NCI-H526 (cell line): Measurements from ENCODE around the gene MKS1.

ENCODE experiments used
- DNase-seq, 2 experiments: peaks; one replicate each; lab custom pipeline; 2025; lab: John Stamatoyannopoulos, UW

Gene MKS1

DNA sequence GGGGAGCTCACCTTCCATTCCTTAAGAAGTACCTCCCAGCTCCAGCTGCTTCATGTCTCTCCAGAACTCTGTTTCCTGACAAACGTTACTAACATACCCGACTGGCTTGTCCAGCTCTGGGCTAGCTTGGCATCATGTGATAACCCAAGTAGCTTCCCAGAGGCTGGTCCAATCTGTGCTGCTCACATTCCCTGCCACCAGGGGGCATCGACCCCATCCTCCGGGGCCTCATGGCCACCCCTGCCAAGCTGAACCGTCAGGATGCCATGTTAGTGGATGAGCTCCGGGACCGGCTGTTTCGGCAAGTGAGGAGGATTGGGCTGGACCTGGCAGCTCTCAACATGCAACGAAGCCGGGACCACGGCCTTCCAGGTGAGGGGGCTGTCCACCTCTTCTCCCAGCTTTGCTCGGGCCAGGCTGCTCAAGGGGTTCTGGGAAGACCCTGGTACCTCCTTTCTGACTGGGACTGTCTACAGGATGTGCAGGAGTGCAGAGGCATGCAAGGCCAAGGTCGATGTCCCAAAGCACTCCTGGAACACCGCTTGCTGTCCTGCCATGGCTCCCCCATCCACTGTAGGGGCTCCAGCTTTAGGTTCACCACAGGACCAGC, 18.9 kb downstream of the MKS1 start:
- peak; percentile 77 to 88 for DNase-seq

DNA sequence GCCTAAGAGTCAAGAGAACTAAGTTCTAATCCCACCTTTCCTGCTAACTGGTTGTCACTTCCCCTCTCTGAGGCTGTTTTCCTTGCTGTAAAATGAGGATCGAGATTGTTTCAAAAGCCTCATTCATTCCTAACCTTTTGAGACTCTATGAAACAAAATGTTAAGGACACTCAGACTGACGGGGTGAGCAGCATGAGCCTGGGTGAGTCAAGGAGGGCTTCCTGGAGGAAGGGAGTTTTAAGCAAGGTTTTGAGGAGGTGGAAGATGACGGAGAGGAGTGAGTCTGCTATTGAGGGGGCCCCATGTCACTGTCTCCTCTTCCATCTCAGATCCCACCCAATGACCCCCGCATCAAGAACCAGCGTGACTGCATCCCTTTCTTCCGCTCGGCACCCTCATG, 22.4 kb downstream of the MKS1 start:
- no peak for DNase-seq

DNA sequence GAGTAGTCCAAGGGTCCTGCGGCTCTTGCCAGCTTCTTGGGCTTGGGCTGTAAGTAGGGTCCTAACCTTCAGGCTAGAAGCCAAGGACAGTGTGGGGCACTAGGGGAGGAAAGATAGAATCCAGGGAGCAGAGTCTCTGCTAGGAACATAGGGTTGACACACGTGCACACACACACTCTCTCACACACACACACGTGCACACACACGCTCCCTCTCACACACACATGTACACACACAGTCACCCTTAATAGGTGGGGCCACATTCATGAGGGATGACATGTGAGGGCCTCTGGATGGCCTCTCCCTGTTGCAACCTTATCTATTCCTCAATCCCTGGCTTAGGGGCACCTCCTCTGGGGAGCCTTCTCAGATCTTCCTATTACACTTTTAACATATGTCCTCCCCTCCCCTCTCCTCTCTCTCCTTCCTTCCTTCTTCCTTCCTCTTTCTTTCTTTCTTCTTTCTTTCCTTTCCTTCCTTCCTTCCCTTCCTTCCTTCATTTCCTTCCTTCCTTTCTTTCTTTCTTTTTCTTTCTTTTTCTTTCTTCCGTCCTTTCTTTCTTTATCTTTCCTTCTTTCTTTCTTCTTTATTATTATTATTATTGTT, 23.4 kb downstream of the MKS1 start:
- no peak for DNase-seq

GRCh38 chr17:58193641-58194255, 25.3 kb downstream of the MKS1 start:
- no peak for DNase-seq

GRCh38 chr17:58192612-58193011, 26.4 kb downstream of the MKS1 start, which contains the start of gene EPX:
Gene EPX, plus strand, starts transcription at chr17:58192726. Its CDS starts 121 bp downstream, at chr17:58192847.
- DNase-seq = no peak

DNA sequence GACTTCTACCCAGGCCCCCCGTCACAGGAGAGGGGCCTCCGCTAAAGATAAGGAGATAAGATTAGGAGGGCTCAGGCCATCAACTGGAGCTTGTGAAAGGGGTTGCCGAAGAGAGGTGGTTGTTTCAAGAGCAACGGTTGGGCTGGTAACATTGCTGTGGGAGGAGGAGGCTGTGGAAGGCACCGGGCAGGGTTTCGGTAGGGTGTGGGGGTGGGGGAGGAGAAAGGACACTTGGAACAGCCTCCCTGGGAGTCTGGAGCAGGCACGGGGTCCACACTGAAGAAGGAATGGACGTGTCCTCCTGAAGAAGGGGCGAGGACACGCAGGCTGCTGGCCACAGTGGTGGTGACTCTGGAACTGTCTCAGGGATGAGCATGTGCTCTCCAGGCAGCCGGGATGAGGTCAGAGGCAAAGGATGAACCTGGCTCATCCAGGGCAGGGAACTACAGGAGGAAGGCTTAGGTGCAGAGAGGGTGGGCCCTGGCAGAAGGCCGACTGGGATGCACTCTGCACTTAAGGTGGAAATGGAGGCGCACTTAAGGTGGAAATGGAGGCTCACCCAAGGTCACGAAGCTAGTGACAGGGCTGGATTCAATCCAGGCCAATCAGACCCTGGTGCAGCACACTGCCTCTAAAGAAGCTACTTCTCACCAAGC, 27.7 kb downstream of the MKS1 start:
- no peak for DNase-seq

GRCh38 chr17:58189436-58190146, 29.5 kb downstream of the MKS1 start:
- no peak for DNase-seq

DNA sequence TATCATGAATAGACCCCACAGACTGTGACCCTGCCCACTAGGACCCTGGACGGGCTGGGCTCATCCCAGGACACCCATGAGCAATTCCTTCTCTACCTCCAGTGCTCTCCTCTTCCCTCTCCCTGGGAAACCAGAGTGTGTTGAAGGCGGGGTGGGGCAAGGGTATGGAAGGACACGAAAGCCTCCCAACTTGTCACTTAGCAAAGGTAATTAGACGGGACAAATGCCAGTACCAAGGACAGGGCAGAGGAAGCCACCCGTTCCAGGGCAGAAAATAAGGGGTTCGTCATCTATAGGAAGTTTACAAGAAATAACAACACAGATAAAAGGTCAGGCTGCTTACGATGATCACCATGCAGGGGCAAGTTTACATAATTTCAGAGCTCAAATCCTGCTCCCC, 31.4 kb downstream of the MKS1 start:
- no peak for DNase-seq

DNA sequence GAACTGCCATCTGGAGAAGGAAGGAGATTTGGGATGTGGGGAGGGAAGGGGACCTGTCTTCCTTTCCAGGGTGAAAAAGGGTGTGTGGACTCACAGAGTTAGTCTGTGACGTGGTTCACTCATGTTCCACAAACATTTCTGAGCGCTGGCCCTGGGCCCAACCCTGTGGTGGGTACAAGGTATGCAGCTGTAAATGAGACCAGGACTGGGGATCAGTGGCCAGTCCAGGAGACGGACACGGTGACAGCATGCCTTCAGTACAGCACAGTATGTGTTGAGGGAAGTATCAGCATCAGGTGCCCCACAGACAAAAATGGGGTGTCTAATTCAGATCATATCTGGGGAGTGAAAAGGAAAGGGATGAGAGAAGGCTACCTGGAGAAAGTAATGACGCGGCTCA, 32.0 kb downstream of the MKS1 start:
- no peak for DNase-seq

GRCh38 chr17:58186591-58186990, 32.5 kb downstream of the MKS1 start:
- DNase-seq = no peak

DNA sequence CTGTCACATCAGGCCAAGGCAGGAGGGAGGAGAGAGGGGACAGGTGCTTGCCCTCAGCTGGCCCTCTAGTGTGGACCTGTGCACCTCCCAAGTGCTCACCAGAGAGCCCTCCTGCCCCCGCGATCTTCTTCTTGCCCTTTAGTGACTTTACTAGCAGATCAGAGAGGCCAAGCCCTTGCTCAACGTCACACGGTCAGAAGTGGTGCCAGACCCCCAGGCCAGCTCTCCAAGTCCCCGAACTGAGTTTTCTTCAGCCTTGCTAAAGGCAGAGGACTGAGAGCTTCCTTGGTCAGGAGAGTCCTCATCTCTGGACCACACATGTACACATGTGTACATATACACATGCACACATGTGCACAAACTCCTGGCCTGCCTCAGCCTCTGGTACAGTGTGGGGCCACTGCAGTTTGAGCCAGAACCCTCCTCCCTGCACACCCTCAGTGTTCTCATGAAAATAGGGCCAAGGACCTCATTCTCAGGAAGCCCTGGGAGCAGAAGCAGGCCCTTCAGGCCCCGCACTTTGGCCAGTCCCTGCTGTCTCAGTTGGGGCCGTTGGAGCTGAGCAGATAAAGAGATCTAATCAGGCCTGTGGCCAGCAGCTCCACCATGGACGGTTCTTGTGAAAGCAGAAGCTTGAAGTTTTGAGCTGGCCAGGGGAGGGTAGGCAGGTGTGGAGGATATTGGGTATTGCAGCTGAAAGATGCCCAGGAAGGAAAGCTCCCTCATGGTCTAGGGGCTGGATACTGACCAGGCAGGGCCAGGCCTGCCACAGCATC, 33.9 kb downstream of the MKS1 start:
- no peak for DNase-seq

GRCh38 chr17:58184308-58184985, 34.6 kb downstream of the MKS1 start:
- DNase-seq = no peak

DNA sequence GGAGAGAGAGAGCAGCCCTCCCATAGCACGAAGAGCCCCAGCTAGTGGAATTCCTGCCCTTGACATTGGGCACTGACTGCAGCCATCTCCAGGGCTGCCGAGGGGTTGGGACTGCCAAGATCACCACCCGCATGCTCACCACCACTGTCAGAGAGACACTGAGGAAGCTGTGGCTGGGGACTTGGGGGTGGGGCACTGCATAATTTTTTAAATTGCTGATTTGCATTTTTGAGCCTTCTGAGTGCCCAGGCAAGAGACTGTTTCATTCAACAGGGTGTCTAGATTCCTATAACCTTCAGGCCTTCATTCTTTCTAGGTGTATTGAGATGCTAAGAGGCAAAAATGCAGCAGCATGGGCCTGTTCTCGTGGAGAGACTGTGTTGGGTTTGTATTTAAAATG, 35.5 kb downstream of the MKS1 start:
- no peak for DNase-seq

- DNase-seq = no peak
These were observed 37.3 kb downstream of the MKS1 start for GRCh38 chr17:58181796-58182195.

- DNase-seq = no peak
These were observed 42.9 kb downstream of the MKS1 start for GRCh38 chr17:58176200-58176599.

DNA sequence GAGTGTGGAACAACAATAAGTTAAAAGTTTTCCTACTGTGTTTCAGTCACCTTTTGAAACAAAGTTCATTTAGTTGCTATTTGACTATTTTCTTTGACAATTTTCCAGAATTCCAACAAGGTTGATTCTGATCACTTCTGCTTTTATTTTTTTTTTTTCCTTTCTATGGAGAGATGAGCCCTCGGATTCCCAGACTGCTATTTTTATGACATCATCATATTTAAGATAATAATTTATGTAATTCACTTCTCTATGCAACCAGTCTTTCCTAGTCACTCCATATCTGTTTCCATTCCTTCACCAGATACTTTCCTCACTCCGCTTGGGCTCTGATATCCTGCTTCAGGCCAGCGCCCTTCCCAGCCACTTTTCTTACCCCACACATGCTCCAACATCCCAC, 44.2 kb downstream of the MKS1 start:
- no peak for DNase-seq

DNA sequence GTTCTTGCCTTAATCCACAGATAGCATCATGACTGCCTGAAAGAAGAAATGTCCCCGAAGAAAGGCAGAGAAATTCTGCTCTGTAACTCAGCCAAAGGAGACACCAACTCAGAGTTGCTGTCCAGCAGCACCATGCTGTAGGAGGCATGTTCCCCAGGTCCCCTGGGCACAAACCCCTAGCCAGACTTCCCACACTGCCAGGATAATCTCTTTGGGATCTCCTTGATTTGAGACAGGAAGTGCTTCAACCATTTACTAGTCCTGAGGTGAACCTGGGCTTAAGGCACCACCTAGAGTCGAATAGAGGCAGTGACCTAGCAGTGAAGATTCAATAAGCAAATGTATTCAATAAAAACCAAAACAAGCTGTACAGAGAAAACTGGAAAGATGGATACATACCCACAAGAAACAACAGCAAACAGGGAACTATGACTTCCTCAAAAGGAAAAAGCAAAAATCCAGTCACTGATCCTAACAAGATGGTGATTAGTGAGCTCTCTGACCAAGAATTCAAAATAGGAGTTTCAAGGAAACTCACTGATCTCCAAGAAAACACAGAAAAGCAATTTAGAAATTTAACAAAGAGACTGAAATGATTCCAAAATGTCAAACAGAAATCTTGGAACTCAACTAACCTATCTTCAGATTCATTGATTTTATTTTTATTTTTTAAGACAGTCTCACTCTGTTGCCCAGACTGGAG, 46.5 kb downstream of the MKS1 start:
- peak; percentile 71 to 75 for DNase-seq

DNA sequence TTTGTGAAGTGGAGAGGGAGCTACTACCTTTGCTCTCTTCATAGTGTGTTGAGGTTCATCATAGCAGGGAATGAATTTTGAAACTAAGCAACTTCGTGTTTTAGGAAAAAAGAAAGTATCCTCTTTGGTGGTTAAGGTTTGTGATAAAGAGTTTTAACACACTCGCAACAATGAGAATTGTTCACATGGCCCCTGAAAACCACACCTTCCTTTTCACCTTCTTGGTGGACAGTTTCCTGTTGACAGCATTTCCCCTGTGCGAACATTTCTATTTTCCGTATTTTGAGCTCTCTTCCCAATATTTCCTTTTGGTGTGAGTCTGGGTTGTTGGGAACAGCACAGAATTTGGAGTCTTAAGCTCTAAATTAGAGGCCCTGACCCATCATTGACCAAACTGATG, 48.4 kb downstream of the MKS1 start:
- DNase-seq = no peak

DNA sequence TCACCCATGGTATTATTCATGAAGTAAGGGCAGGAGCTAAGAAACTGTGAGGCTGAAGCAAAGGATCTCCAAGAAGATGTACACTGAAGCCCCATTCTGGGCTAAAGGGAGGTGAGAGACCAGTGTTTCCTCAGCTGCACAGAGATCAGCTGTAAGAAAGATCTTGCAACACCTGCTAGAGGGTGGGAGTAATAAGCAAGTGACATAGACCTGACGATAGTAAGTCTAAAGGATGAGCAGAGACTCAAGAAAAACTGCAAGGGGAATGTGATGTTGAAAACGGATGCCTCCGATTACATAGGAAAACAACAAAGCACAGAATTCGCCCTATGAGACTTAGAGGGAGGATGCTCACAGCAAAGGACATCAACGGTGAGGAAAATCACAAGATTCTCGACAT, 52.4 kb downstream of the MKS1 start, which contains the start of gene OR4D2:
TSS of gene OR4D2 (plus strand) at position 301 of the 400 bp plus-strand sequence. CDS start 2,674 bp downstream, outside the sequence.
- DNase-seq = no peak

- peak in 1 of 2 experiments; percentile 11 for DNase-seq
These were observed 53.1 kb downstream of the MKS1 start for GRCh38 chr17:58165981-58166380.
